ENCODE data around the gene ROGDI.

The ROGDI gene

DNA sequence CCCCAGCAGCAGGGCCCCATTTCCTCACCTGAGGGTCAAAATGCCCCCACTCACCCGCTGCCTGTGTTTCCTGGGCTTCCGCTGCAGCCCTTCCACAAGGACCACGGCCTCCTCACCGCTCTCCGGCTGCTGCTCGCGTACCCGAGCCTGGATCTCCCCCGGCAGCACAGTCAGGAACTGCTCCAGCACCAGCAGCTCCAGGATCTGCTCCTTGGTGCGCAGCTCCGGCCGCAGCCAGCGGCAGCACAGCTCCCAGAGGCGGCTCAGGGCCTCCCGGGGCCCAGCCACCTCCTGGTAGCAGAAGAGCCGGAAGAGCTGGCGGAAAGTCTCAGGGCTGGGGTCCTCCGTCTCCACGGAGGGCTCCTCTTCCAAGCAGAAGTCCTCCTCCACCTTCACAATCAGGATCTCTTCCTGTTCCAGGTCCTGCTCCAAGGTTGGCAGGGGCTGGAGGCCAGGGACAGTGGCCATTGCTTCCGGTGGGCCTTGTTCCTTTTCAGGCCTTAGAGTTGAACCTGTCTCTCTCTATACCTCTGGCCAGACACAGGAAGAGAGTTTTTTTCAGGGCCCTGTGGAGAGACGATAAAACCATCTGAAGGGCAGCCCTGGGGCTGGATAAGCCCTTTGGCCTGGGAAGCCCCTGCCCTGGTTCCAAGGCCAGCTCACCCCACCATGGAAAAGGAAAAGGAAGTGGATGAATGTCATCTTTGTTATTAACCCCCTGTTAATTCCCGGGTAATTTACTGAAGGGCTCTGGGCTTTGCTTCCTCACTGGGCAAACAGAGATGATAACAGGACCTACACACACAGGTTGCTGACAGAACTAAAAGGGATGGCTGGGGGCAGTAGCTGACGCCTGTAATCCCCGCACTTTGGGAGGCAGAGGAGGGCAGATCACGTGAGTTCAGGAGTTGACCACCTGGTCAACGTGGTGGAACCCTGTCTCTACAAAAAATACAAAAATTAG, 36.6 kb downstream of the ROGDI start:
- no peak for DNase-seq

DNA sequence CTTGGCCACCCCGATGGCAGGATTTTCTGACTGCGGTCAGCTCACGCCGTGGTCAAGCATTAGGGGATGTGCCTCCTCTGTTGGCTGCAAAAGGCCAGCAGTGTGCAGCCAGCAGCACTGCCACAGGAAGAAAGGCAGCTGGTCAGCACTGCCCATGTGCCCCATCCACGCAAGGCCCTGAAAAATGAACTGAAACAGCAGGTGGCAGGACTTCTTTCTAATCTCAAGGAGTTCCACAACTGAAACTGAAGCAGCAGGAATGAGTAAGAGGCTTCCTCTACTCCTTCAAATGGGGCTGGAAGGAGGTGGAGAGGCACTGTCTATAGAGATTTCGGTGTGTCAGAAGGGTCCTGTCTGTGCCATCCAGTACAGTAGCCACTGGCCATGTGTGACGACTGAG, 38.6 kb downstream of the ROGDI start:
- no peak for DNase-seq

DNA sequence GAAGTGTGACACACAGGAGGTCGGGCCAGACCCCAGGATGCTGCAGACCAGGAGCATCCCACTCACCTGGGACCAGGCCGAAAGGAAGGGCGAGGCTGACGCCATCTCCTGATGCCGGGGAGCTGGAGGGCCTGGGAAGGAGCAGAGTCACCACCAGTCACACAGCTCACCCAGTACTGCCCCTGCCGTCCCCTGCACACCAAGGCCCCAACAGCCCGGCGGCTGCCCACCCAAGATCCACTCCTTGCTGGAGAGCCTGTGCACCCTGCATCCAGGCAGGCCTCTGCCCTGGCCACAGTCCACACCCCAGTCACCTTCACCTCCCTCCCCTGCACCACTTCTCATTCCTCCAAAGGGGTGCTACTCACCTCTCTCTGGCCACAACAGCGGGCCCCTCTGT, 40.2 kb downstream of the ROGDI start:
- no peak for DNase-seq

DNA sequence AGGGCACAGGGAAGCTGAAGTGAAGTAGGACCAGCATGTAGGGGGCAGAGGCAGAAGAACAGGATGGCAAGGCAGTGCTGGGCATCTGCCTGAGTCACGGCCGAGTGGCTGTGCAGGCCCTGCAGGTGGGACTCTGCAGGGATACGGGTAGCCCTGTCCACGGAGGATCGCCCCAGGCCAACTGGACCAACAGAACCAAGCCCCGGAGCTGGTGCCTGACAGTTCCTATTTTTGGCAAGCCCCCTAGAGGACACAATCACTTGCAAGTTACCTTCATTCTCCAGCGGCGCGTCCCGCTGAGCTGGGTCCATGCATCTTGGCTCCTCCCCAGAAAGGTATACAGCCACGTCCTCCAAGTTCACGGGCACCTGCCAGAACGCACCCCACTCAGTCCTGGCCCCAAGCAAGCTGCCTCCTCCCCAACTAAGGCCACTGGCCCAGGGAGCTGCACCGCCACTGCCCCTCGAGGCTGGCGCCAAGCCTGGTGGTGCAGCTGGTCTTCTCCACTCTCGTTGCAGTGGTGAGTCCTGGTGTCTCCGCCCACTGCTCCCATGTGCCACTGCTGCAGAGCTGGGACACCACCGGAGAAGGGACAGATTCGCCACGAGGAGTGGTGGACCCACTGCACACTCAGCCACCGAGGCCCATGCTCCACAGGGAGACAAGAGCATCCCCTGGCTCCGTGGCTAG, 42.1 kb downstream of the ROGDI start:
- no peak for DNase-seq

DNA sequence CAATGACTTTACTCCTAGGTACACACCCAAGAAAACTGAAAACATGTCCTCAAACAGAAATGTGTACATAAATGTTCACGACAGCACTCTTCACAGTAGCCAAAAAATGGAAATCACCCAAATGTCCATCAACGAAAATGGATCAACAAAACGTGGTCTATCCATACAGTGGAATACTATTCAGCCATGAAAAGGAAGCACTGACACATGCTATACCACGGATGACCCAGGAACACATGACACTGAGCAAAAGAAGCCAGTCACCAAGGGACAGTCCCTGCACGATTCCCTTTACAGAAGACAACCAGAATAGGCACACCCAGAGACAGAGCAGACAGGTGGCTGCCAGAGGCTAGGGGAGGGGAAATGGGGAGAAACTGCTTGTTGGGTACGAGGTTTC, 46.7 kb downstream of the ROGDI start:
- no peak for DNase-seq

DNA sequence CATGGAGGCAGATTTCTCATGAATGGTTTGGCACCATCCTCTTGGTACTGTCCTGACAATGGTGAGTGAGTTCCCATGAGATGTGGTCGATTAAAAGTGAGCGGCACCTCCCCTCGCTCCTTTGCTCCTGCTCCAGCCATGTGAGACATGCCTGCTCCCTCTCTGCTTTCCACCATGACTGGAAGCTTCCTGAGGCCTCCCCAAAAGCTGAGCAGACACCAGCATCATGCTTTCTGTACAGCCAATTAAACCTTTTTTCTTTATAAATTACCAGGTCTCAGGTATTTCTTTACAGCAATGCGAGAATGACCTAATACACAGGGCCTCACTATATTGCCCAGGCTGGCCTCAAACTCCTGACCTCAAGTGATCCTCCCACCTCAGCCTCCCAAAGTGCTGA, 47.6 kb downstream of the ROGDI start:
- no peak for DNase-seq

DNA sequence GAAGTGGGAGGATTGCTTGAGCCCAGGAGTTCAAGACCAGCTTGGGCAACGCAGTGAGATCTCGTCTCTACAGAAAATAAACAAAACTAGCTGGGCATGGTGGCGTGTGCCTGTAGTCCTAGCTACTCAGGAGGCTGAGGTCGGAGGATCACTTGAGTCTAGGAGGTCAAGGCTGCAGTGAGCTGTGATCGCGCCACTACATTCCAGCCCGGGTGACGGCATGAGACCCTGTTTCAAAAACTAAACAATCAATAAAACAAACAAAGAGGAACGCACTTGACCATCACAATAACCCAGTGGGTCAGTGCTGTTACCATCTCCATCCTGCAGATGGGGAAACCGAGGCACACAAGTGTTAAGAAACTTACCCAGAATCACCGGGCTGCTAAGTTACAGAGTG, 49.2 kb downstream of the ROGDI start:
- DNase-seq: no peak

DNA sequence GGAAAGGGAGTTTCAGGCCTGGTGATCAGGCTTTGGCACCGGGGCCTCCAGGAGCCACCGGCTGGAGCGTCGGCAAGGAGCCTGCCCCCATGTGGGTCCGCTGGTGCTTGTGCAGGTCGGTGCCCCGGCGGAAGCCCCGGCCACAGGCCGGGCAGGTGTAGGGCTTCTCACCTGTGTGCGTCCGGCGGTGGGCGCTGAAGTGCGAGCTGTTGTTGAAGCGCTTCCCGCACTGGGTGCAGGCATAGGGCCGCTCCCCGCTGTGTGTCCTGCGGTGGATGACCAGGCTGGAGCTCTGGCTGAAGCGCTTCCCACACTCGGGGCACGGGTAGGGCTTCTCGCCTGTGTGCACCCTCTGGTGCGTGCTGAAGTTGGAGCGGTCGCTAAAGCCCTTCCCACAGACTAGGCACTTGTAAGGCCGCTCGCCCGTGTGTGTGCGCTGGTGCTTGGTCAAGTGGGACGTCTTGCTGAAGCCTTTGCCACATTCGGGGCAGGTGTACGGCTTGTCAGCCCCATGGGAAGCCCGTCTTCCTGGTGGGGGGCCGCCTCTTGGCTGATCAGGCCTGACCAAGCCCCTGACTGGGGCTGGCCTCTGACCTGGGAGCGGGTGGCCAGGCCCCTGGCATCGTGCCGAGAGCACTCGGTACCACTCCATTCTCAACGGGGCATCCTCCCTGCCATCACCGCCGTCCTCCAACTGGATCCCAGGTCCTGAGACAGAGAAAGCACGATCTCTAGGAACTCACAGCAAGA, 49.9 kb downstream of the ROGDI start:
- no peak for DNase-seq

DNA sequence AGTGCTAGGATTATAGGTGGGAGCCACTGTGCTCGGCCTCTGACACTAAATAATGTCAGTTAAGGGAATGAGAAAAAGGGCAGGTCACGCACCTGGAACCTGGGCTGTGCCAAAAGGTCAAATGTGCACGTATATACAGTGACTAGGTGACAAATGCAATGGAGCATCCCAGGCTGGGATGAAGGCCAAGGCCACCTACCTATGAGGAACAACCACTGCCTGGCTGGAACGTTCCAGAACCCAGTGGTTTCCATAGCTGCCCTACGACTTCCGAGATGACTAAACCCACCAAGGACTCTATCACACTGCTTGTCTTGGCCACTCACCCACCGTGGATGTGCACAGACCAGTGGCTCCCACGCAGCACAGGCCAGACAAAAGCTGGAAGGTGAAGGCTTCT, 51.5 kb downstream of the ROGDI start:
- DNase-seq: no peak

DNA sequence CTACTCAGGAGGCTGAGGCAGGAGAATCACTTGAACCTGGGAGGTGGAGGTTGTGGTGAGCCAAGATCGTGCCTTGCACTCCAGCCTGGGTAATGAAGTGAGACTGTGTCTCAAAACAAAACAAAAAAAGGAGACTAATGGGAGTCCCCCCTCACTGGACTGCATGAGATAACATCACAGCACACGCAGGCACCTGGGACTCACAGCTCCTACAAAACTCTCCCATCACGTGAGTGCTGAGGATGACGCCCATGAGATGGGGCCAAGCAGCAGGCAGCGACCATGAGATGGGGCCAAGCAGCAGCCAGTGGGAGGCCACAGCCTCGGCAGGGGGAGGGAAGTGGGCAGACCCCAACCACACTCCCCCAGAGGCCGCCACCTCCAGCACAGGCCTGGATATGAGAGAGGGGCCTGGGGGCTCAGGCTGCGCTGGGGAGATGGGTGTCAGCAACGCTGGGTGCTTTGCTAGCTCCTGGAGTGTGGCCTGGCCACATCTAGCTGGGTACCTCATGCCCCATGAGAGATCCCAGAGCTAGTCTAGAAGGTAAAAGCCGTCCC, 52.7 kb downstream of the ROGDI start:
- no peak for DNase-seq

DNA sequence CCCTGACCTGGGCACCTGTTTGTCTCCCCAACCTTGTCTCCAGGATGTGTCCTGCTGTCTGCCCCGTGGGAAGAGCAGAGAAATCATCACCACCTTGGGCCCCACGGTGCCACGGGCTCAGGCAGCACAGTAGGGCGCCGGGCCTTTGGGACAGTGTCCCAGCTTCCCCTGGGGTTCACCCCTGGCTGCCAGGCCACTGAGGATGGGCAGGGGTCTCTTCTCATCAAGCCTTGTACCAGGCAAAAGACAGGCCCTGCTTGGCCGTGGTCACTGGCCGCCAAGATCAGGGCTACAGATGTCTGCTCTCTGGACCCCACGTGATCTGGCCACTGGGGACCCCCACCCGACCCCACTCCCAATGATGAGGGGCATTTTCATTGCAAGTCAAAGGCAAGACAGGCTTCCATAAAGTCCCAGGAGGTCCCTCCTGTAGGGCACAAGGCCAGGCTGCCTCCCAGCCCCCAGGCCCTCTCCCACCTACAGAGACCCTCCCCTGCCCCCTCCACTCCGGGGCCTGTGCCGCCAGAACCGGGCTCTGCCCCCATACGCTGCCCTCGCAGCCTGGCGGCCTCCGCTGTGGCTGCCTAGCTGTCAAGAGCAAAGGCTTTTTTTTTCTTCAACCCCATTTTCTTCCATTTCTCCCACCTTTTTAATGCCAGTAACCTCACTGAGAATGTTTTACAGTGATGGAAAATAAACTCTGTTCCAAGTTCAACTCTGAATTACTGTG, 53.6 kb downstream of the ROGDI start:
- no peak for DNase-seq

DNA sequence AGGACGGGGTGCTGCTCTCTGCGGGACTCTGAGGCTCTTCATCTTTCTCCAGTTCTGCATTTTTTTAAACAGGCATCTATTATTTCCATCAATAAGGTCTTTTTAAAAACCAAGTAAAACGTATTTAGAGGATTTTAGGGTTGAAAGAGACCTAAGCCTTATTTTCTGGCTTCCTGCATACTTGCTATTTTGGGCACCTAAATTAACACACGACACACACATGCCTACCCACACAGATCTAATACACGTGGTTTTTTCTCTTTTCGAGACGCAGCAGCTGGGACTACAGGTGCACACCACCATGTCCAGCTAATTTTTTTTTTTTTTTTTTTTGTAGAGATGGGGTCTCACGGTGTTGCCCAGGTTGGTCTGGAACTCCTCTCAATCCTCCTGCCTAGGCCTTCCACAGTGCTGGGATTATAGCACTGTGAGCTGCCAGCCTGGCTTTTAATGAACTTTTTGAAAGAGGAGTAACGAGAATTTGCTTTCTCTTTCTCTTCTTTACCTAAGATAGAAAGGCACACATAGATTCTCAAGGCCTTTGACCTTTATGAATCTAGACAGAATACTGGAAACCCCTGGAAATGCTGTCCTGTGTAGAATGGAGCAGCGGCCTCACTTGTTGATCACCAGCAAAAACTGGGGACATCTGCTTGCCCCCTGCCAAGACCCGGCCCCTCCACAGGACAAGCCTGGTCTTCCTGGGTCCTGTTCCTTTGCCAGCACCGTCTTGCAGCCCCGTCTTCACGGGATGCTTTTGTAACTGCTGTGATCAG, 54.3 kb downstream of the ROGDI start:
- no peak for DNase-seq

DNA sequence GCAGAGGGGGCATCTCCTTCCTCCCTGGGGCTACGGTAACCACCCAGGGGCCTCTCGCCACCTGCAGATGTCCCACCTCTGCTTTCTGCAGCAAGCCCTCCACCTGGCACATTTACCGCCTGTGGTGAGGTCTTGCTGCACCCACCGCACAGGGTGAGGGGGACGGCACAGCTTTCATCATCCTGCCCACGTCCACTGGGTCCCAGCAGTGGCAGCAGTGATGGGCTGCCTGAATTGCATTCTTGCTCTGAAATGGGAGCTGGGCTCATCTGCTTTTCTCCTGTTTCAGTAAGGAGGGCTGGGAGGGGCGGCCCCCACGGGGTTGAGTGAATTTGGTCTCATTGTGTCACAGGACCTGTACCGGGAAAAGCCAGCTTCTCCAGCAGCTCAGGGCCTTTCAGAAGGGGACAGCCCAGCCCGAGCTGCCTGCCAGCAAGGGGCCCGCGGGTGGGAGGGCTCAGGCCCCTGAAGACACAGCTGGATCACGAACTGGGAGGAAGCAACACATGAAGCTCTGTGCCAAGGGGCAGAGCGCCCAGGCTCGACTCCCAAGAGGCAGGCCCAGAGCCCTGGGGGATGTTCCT, 55.4 kb downstream of the ROGDI start:
- DNase-seq: no peak
